ENCODE measurements around the gene NELL2.
A peak's percentile ranks its signal among the peaks of the same experiment; 100 is the strongest.

Gene NELL2

GRCh38 chr12:44763021-44763420 lies 113.1 kb downstream of the NELL2 start:
- H3K9ac ChIP-seq (ENCODE audit: low read length) = no peak overlapping the region

DNA sequence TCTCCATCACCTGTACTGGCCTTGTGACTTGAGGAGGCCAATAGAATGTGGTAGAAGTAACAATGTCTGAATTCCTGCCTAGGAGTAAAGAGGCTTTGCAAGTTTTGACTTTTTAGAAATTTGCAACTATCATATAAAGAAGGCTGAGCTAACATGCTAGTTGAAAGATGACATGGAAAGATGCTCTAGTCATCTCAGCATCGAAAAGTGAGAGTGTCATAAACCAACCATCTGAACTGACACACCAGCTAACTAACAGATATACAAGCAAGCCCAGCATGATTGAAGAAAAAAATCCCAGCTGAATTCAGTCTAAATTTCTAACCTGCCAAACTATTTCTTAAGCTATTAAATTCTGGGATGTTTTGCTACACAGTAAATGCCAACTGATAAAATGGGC lies 116.8 kb downstream of the NELL2 start:
- Histone ChIP-seq H3K9me3 (ENCODE audit: insufficient read depth, low read depth, low read length) (no peaks in the 10 kb centered on the region), H4K8ac (ENCODE audit: low read depth, low read length) (no peak overlapping the region), H3K14ac (ENCODE audit: low read length) (no peak overlapping the region), H3K36me3 (ENCODE audit: control insufficient read depth in 1 of 2, insufficient read depth in 2 of 2, low read length in 2 of 2) (no peaks in the 10 kb centered on the region), H4K12ac (ENCODE audit: low read depth, low read length) (no peak overlapping the region), H2BK5ac (ENCODE audit: low read depth, low read length, poor library complexity) (no peak overlapping the region), H3K4me1 (ENCODE audit: control insufficient read depth in 1 of 2, insufficient read depth in 2 of 2, low read length in 2 of 2) (no peaks in the 10 kb centered on the region), H2BK120ac (ENCODE audit: insufficient read depth, low read length, poor library complexity) (no peak overlapping the region), H2AK5ac (ENCODE audit: low read length) (no peak overlapping the region), H4K91ac (ENCODE audit: low read depth, low read length) (no peak overlapping the region), H3K9ac (ENCODE audit: low read length) (no peak overlapping the region), H3K79me1 (ENCODE audit: low read length) (no peaks in the 10 kb centered on the region), H3K27ac (ENCODE audit: low read depth, low read length) (no peak overlapping the region), H3K27me3 (ENCODE audit: insufficient read depth, low read length) (no peaks in the 10 kb centered on the region), H3K18ac (ENCODE audit: low read length) (no peak overlapping the region), H2BK12ac (ENCODE audit: low read length) (no peak overlapping the region), H3K23ac (ENCODE audit: low read length) (no peak overlapping the region), H3K79me2 (ENCODE audit: control insufficient read depth, insufficient read depth, low read length, poor library complexity) (no peaks in the 10 kb centered on the region), H3K4me2 (ENCODE audit: low read length) (no peak overlapping the region), H2AFZ (ENCODE audit: insufficient read depth, low read length, poor library complexity) (no peak overlapping the region), H3K4me3 (ENCODE audit: low read depth, low read length) (no peak overlapping the region), H3K4ac (ENCODE audit: low read depth, low read length) (no peak overlapping the region)
- WGBS (ENCODE audit: extremely low coverage, insufficient coverage, insufficient read length) = no CpG with 5 or more reads among the region's 1 CpG
- no peak for DNase-seq

More at GRCh38 chr12:44763021-44763420, 113.1 kb downstream of the NELL2 start:
- no CpG with 5 or more reads among the region's 3 CpGs for WGBS (ENCODE audit: extremely low coverage, insufficient coverage, insufficient read length)
- Histone ChIP-seq H4K91ac (ENCODE audit: low read depth, low read length) (no peak overlapping the region), H2BK12ac (ENCODE audit: low read length) (no peak overlapping the region), H3K27ac (ENCODE audit: low read depth, low read length) (no peak overlapping the region), H3K14ac (ENCODE audit: low read length) (no peak overlapping the region), H3K79me1 (ENCODE audit: low read length) (no peaks in the 10 kb centered on the region), H3K79me2 (ENCODE audit: control insufficient read depth, insufficient read depth, low read length, poor library complexity) (no peaks in the 10 kb centered on the region), H2AK5ac (ENCODE audit: low read length) (no peak overlapping the region), H4K8ac (ENCODE audit: low read depth, low read length) (no peak overlapping the region), H3K9me3 (ENCODE audit: insufficient read depth, low read depth, low read length) (no peaks in the 10 kb centered on the region), H3K27me3 (ENCODE audit: insufficient read depth, low read length) (no peaks in the 10 kb centered on the region), H3K4ac (ENCODE audit: low read depth, low read length) (no peak overlapping the region), H3K36me3 (ENCODE audit: control insufficient read depth in 1 of 2, insufficient read depth in 2 of 2, low read length in 2 of 2) (no peaks in the 10 kb centered on the region), H2BK120ac (ENCODE audit: insufficient read depth, low read length, poor library complexity) (no peak overlapping the region), H3K4me2 (ENCODE audit: low read length) (no peak overlapping the region), H2AFZ (ENCODE audit: insufficient read depth, low read length, poor library complexity) (no peak overlapping the region), H3K4me3 (ENCODE audit: low read depth, low read length) (no peak overlapping the region), H3K4me1 (ENCODE audit: control insufficient read depth in 1 of 2, insufficient read depth in 2 of 2, low read length in 2 of 2) (no peaks in the 10 kb centered on the region), H4K12ac (ENCODE audit: low read depth, low read length) (no peak overlapping the region), H3K18ac (ENCODE audit: low read length) (no peak overlapping the region), H3K23ac (ENCODE audit: low read length) (no peak overlapping the region), H2BK5ac (ENCODE audit: low read depth, low read length, poor library complexity) (no peak overlapping the region)
- no peak for DNase-seq

DNA sequence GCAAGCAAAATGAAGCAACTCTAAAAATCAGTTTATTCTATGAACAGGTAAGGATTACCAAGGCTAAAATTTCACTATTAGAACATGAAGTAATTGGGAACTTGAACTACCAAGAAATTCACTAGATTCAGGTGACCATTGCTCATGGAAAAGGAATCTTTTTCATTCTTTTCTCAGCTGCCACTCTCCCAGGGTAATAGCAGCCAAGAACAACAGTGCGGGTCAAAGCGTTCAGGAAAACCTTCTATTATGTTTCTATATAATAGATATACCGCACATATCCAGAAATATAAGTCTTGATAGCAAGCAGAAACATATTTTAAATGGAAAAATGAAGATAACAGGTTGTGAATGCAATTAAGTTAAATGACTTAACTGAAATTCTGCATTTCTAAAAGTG lies 125.6 kb downstream of the NELL2 start:
- Histone ChIP-seq H3K18ac (ENCODE audit: low read length) (no peak overlapping the region), H3K36me3 (ENCODE audit: control insufficient read depth in 1 of 2, insufficient read depth in 2 of 2, low read length in 2 of 2) (no peaks in the 10 kb centered on the region), H4K8ac (ENCODE audit: low read depth, low read length) (no peak overlapping the region), H4K12ac (ENCODE audit: low read depth, low read length) (no peak overlapping the region), H3K27me3 (ENCODE audit: insufficient read depth, low read length) (no peaks in the 10 kb centered on the region), H2AFZ (ENCODE audit: insufficient read depth, low read length, poor library complexity) (no peak overlapping the region), H3K4me3 (ENCODE audit: low read depth, low read length) (no peak overlapping the region), H3K79me1 (ENCODE audit: low read length) (no peaks in the 10 kb centered on the region), H3K79me2 (ENCODE audit: control insufficient read depth, insufficient read depth, low read length, poor library complexity) (no peaks in the 10 kb centered on the region), H3K14ac (ENCODE audit: low read length) (no peak overlapping the region), H3K4ac (ENCODE audit: low read depth, low read length) (no peak overlapping the region), H2AK5ac (ENCODE audit: low read length) (no peak overlapping the region), H3K4me2 (ENCODE audit: low read length) (no peak overlapping the region), H2BK120ac (ENCODE audit: insufficient read depth, low read length, poor library complexity) (no peak overlapping the region), H3K9ac (ENCODE audit: low read length) (no peak overlapping the region), H3K9me3 (ENCODE audit: insufficient read depth, low read depth, low read length) (no peaks in the 10 kb centered on the region), H4K91ac (ENCODE audit: low read depth, low read length) (no peak overlapping the region), H2BK5ac (ENCODE audit: low read depth, low read length, poor library complexity) (no peak overlapping the region), H2BK12ac (ENCODE audit: low read length) (no peak overlapping the region), H3K27ac (ENCODE audit: low read depth, low read length) (no peak overlapping the region), H3K23ac (ENCODE audit: low read length) (no peak overlapping the region), H3K4me1 (ENCODE audit: control insufficient read depth in 1 of 2, insufficient read depth in 2 of 2, low read length in 2 of 2) (no peaks in the 10 kb centered on the region)
- WGBS (ENCODE audit: extremely low coverage, insufficient coverage, insufficient read length) = no CpG with 5 or more reads among the region's 3 CpGs
- peak in 1 of 2 donors; percentile 18 for DNase-seq

- H3K4me2 ChIP-seq (ENCODE audit: low read length) = no peak overlapping the region
- H2AK5ac ChIP-seq (ENCODE audit: low read length) = no peak overlapping the region
Observed at GRCh38 chr12:44749566-44749965, 126.5 kb downstream of the NELL2 start.

More at GRCh38 chr12:44749566-44749965, 126.5 kb downstream of the NELL2 start:
- no peaks in the 10 kb centered on the region for H3K79me2 ChIP-seq (ENCODE audit: control insufficient read depth, insufficient read depth, low read length, poor library complexity)
- H3K27ac ChIP-seq (ENCODE audit: low read depth, low read length) = no peak overlapping the region
- H4K91ac ChIP-seq (ENCODE audit: low read depth, low read length) = no peak overlapping the region
- H3K36me3 ChIP-seq (ENCODE audit: control insufficient read depth in 1 of 2, insufficient read depth in 2 of 2, low read length in 2 of 2) = no peaks in the 10 kb centered on the region
- H4K8ac ChIP-seq (ENCODE audit: low read depth, low read length) = no peak overlapping the region
- H2AFZ ChIP-seq (ENCODE audit: insufficient read depth, low read length, poor library complexity) = no peak overlapping the region
- H3K9ac ChIP-seq (ENCODE audit: low read length) = no peak overlapping the region
- no peak overlapping the region for H3K4ac ChIP-seq (ENCODE audit: low read depth, low read length)
- no peak overlapping the region for H2BK120ac ChIP-seq (ENCODE audit: insufficient read depth, low read length, poor library complexity)
- H3K4me3 ChIP-seq (ENCODE audit: low read depth, low read length) = no peak overlapping the region
- no peak overlapping the region for H2BK12ac ChIP-seq (ENCODE audit: low read length)
- no peaks in the 10 kb centered on the region for H3K27me3 ChIP-seq (ENCODE audit: insufficient read depth, low read length)
- no peak for DNase-seq
- no peak overlapping the region for H3K23ac ChIP-seq (ENCODE audit: low read length)
- no peaks in the 10 kb centered on the region for H3K9me3 ChIP-seq (ENCODE audit: insufficient read depth, low read depth, low read length)
- WGBS (ENCODE audit: extremely low coverage, insufficient coverage, insufficient read length) = no CpG with 5 or more reads among the region's 6 CpGs
- no peak overlapping the region for H3K18ac ChIP-seq (ENCODE audit: low read length)
- no peak overlapping the region for H4K12ac ChIP-seq (ENCODE audit: low read depth, low read length)
- H3K79me1 ChIP-seq (ENCODE audit: low read length) = no peaks in the 10 kb centered on the region
- no peaks in the 10 kb centered on the region for H3K4me1 ChIP-seq (ENCODE audit: control insufficient read depth in 1 of 2, insufficient read depth in 2 of 2, low read length in 2 of 2)
- H2BK5ac ChIP-seq (ENCODE audit: low read depth, low read length, poor library complexity) = no peak overlapping the region
- no peak overlapping the region for H3K14ac ChIP-seq (ENCODE audit: low read length)

Data from trophoblast cell (in vitro differentiated cells and primary cell).